ENCODE measurements around the gene FCER2.

FCER2 gene

GRCh38 chr19:7645656-7646425 lies 56.1 kb downstream of the FCER2 start:
- DNase-seq (ENCODE audit: low spot score): no peak

DNA sequence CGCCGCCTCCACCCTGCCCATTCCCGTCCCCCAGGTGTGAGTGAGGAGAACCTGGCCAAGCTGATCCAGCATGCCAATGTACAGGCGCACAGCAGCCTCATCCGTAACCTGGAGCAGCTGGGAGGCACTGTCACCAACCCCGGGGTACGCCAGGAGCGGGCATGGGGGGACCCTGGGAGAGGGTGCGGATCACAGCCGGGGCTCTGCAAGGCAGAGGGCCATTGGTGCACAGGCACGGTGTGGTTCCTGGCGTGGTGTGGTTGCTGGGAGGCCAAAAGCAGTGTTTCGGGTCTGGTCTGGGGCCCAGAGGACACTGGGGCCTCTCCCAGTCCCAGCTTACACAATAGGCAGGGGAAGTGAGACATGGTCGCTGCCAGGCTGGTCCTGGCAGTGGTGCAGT lies 56.8 kb downstream of the FCER2 start:
- DNase-seq (ENCODE audit: low spot score): no peak

DNA sequence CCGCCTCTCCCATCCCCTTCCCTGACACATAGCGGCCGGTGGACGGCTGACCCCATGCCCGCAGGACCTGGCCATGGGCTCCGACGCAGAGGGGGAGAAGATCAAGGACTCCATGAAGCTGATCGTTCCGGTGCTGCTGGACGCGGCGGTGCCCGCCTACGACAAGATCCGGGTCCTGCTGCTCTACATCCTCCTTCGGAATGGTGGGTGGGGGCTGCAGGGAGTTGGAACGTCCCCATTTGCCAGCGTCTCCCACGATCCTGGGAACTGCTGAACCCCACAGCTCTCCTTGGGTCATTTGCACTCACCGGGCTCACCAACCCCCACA lies 57.4 kb downstream of the FCER2 start:
- no peak for DNase-seq (ENCODE audit: low spot score)

DNA sequence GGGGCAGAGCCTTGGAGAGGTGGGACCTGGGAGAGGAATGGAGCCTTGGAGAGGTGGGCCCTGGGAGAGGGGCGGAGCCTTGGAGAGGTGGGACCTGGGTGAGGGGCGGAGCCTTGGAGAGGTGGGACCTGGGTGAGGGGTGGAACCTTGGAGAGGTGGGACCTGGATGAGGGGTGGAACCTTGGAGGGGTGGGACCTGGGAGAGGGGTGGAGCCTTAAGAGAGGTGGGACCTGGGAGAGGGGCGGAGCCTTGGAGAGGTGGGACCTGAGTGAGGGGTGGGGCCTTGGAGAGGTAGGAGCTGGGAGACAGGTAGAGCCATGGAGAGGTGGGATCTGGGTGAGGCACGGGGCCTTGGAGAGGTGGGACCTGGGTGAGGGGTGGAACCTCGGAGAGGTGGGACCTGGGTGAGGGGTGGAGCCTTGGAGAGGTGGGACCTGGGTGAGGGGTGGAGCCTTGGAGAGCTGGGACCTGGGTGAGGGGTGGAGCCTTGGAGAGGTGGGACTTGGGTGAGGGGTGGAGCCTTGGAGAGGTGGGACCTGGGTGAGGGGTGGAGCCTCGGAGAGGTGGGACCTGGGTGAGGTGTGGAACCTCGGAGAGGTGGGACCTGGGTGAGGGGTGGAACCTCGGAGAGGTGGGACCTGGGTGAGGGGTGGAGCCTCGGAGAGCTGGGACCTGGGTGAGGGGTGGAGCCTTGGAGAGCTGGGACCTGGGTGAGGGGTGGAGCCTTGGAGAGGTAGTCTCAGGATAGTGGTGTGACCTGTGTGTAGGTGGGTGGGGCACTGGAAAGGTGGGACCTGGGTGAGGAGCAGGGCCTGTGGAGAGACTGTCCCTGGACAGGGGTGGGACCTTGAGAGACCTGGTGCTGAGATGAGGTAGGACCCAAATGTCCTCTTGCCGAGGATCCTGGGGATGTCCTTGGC lies 58.0 kb downstream of the FCER2 start:
- peak; percentile 39 for DNase-seq (ENCODE audit: low spot score)

GRCh38 chr19:7643031-7643415 lies 58.9 kb downstream of the FCER2 start:
- no peak for DNase-seq (ENCODE audit: low spot score)

DNA sequence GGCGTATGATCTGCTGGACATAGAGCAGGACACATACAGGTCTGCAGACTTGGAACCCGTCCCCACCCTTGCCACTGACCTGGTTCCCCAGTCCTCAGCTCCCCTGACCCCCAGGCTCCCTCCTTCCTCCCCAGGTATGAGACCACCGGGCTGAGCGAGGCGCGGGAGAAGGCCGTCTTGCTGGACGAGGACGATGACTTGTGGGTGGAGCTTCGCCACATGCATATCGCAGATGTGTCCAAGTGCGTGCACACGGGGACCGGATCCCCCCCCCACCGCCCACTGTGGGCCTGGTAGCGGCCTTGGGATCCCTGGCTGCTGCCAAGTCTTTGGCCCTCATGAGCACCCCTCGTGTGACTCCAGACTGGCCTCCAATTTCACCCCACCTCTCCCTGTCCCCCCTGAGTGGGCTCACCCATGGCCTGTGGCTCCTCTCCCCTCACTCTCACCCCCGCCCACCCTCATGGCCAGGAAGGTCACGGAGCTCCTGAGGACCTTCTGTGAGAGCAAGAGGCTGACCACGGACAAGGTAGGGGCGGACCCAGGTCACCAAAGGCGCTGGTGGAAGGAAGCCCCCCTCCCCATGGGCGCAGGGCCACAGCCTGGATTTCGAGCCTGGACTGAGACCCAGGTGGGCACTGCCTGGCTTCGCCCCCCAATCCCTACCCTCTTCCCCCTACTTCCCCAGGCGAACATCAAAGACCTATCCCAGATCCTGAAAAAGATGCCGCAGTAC lies 59.5 kb downstream of the FCER2 start:
- DNase-seq (ENCODE audit: low spot score): no peak

DNA sequence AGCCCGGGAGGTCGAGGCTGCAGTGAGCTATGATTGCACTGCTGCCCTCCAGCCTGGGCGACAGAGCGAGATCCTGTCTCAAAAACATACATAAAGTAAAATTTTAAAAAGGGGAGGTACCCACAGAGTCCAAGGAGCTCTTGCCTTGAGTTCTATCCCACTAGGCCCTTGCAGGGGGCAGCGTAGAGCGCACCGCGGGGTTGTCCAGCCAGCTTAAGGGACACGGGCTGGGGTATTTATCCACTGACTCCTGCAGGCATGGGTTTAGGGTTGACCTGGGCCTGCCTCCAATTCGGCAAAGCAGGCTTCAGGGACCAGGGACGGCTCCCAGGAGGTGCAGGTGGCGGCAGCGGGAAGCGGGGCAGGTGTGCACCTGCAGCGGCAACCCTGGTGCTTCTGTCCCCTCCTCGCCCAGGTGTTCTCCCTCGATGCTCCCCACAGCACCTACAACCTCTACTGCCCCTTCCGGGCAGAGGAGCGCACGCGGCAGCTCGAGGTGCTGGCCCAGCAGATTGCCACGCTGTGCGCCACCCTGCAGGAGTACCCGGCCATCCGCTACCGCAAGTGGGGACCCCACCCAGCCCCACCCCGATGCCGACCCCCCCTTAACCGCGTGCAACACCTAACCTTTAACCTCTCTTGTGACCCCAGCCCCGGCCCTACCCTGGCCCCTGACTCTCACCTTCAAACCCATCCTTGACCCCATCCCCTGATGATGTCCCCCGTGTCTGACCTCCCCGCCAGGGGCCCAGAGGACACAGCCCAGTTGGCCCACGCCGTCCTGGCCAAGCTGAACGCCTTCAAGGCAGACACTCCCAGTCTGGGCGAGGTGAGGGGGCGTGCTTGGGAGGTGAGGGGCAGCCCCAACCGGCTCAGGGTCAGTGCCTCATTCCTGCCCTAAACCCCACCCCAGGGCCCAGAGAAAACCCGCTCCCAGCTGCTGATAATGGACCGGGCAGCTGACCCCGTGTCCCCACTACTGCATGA lies 60.3 kb downstream of the FCER2 start:
- no peak for DNase-seq (ENCODE audit: low spot score)

DNA sequence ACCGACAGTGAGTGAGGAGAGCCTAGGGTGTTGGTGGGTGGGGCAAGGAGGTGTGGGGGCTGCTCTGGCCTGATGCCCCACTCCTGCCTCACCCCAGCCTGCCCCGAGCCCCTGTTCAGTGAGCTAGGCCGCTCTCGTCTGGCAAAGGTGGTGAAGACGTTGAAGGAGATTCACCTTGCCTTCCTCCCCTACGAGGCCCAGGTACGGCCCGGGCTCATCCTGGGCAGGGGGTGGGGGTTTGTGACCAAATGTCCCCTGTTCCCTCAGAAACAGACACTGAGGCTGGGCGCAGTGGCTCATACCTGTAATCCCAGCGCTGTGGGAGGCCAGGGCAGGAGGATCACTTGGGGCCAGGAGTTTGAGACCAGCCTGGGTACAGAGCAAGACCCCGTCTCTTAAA lies 61.1 kb downstream of the FCER2 start:
- no peak for DNase-seq (ENCODE audit: low spot score)

GRCh38 chr19:7639863-7640348 lies 62.0 kb downstream of the FCER2 start:
- no peak for DNase-seq (ENCODE audit: low spot score)

GRCh38 chr19:7638802-7639465 lies 63.0 kb downstream of the FCER2 start:
- no peak for DNase-seq (ENCODE audit: low spot score)
